GM12878 (cell line): ENCODE data around the gene NSFL1C. TPM values are rescaled to one million over a fixed set of nuclear protein-coding genes. Genes with fewer than 3 reads are reported as not detected.

Source experiments
- ATAC-seq: fragments of 200-7000 bp; cut with Tn5 transposase; 3 replicates; pipeline ENCODE4 v1.9.1; 2020; ENCODE audit warnings: mild to moderate bottlenecking, moderate library complexity
- BruUV-seq: library from RNA; stranded (reverse); fragments of 400-500 nt; replicated peaks from 2 replicates; lab custom pipeline; 2021; lab: Mats Ljungman, UMichigan
- CTCF ChIA-PET: fragments of 300-600 bp; sonication (Branson Sonifier 250); formaldehyde crosslinking; extraction: SDS; loops from one replicate; lab custom pipeline; 2021; ENCODE audit warnings: inconsistent platforms; lab: Yijun Ruan, JAX
- POLR2A ChIA-PET: fragments of 350-600 bp; formaldehyde crosslinking; extraction: SDS; loops from one replicate; lab custom pipeline; 2021; ENCODE audit warnings: inconsistent platforms; lab: Charles Lee
- RAD21 ChIA-PET: fragments of 300-600 bp; sonication (Branson Sonifier 250); formaldehyde crosslinking; loops from one replicate; lab custom pipeline; 2023; ENCODE audit warnings: antibody characterized with exemption; ENCODE audit not compliant: unreplicated experiment; lab: Charles Lee
- SMC1A ChIA-PET: fragments of 300-600 bp; sonication (Branson Sonifier 250); formaldehyde crosslinking; loops from one replicate; lab custom pipeline; 2023; ENCODE audit not compliant: unreplicated experiment, uncharacterized antibody; lab: Charles Lee
- DNase-seq: peaks from one replicate; pipeline ENCODE4 v3.0.0-alpha.2; 2011; ENCODE audit warnings: low read depth, low spot score
- FAIRE-seq: peaks from 3 replicates; lab custom pipeline; 2011; peaks lifted over from hg19 to GRCh38; lab: Jason Lieb, UNC
- H2AFZ ChIP-seq: 2 replicates; pipeline ENCODE4 v1.6.0; 2011; ENCODE audit warnings: low read depth, low read length, control low read depth; ENCODE audit not compliant: control insufficient read depth
- H3K27ac ChIP-seq: 2 replicates; pipeline ENCODE4 v1.5.1; 2011; ENCODE audit warnings: control low read depth; ENCODE audit not compliant: control insufficient read depth, insufficient read depth
- H3K27me3 ChIP-seq, 2 experiments: replicated peaks in 1 of 2; 2 replicates each; pipeline versions ENCODE4 v1.6.0 to v1.6.1; 2011; ENCODE audit warnings: low read length in 1 of 2; ENCODE audit not compliant: control insufficient read depth in 2 of 2, insufficient read depth in 2 of 2
- H3K36me3 ChIP-seq, 2 experiments: 2 replicates each; pipeline ENCODE4 v1.5.1; 2011; ENCODE audit warnings: low read length in 1 of 2; ENCODE audit not compliant: control insufficient read depth in 2 of 2, insufficient read depth in 2 of 2
- H3K4me1 ChIP-seq: 2 replicates; pipeline ENCODE4 v1.6.1; 2011; ENCODE audit warnings: mild to moderate bottlenecking, low read length, moderate library complexity, mixed read lengths; ENCODE audit not compliant: control insufficient read depth, insufficient read depth
- H3K4me2 ChIP-seq: 2 replicates; pipeline ENCODE4 v1.6.0; 2011; ENCODE audit warnings: control low read depth; ENCODE audit not compliant: control insufficient read depth, insufficient read depth
- H3K4me3 ChIP-seq: fragments of 200-600 bp; sonication (generic); 2 replicates; pipeline ENCODE4 v1.5.1; 2016
- H3K79me2 ChIP-seq: 2 replicates; pipeline ENCODE4 v1.6.0; 2011; ENCODE audit warnings: low read length; ENCODE audit not compliant: control insufficient read depth, insufficient read depth
- H3K9ac ChIP-seq: 2 replicates; pipeline ENCODE4 v1.8.0; 2011; ENCODE audit warnings: low read length, control low read depth, mixed read lengths; ENCODE audit not compliant: control insufficient read depth, insufficient read depth
- H3K9me3 ChIP-seq: replicated peaks from 3 replicates; pipeline ENCODE4 v1.5.1; 2011; ENCODE audit warnings: mild to moderate bottlenecking, low read length; ENCODE audit not compliant: control insufficient read depth, insufficient read depth
- H4K20me1 ChIP-seq: 2 replicates; pipeline ENCODE4 v1.6.0; 2011; ENCODE audit not compliant: control insufficient read depth, insufficient read depth
- CREM ChIP-seq: IDR thresholded peaks from 2 replicates; pipeline ENCODE4 v1.6.1; 2014; ENCODE audit warnings: antibody characterized with exemption, low read depth
- NFYB ChIP-seq: IDR thresholded peaks from 2 replicates; pipeline ENCODE4 v1.6.1; 2011; ENCODE audit warnings: low read depth, mild to moderate bottlenecking, low read length, improper control_type of control experiment, moderate library complexity; ENCODE audit not compliant: insufficient read depth
- NRF1 ChIP-seq: conservative IDR thresholded peaks from 2 replicates; pipeline ENCODE4 v1.6.1; 2011; ENCODE audit warnings: mild to moderate bottlenecking, low read depth, low read length, improper control_type of control experiment
- RUNX3 ChIP-seq: IDR thresholded peaks from 2 replicates; pipeline ENCODE4 v1.6.1; 2012; ENCODE audit warnings: low read length, inconsistent platforms
- SUPT20H ChIP-seq: IDR thresholded peaks from 2 replicates; pipeline ENCODE4 v1.6.1; 2011; ENCODE audit warnings: low read depth, mild to moderate bottlenecking, low read length, moderate library complexity, borderline replicate concordance; ENCODE audit not compliant: control insufficient read depth
- SUZ12 ChIP-seq: fragments of 200-600 bp; sonication (generic); IDR thresholded peaks from one replicate; pipeline ENCODE4 v1.6.1; 2018; ENCODE audit warnings: antibody characterized with exemption, mild to moderate bottlenecking; ENCODE audit not compliant: unreplicated experiment
- ZBTB33 ChIP-seq: fragments of 450-650 bp; IDR thresholded peaks from 2 replicates; pipeline ENCODE4 v1.6.1; 2017; ENCODE audit warnings: mild to moderate bottlenecking
- ZZZ3 ChIP-seq: IDR thresholded peaks from 2 replicates; pipeline ENCODE4 v1.6.1; 2011; ENCODE audit warnings: low read depth; ENCODE audit not compliant: control insufficient read depth, insufficient read length
- WGBS: methylation state at CpG from one replicate; pipeline ENCODE4 v1.1.6; 2016; ENCODE audit warnings: low lambda C conversion rate; ENCODE audit not compliant: insufficient replicate concordance, insufficient coverage; ENCODE audit errors: missing lambda C conversion rate; 5-methylcytosine and 5-hydroxymethylcytosine counted together
- in situ Hi-C: fragments of 300-500 bp; cut with MboI; formaldehyde crosslinking; loops from 9 replicates; pipeline ENCODE4 v1.14.3; 2018; ENCODE audit warnings: mixed read lengths
- intact Hi-C: fragments of 100-400 bp; cut with micrococcal nuclease; formaldehyde crosslinking; loops from one replicate; pipeline ENCODE4 v1.14.2; 2022; ENCODE audit not compliant: unreplicated experiment
- polyA plus RNA-seq, 11 experiments: library from polyadenylated mRNA; depleted of rRNA in 4 of 11; unstranded in 6 of 11; stranded (reverse) in 5 of 11; fragments of >200 nt; fragmentation: Nextera tagmentation in 4 of 11; fragmentation: Illumina TruSeq in 1 of 11; extraction: Ambion mirVana in 4 of 11; extraction: Trizol in 1 of 11; gene quantifications; 1 replicate in 1 of 11; 2 replicates in 10 of 11; pipeline versions ENCODE4 v1.2.1 to v1.2.3, GENCODE V29; 2011 to 2016; ENCODE audit warnings: inconsistent platforms in 2 of 11, missing spikeins in 2 of 11, low read depth in 1 of 11
- total RNA-seq, 4 experiments: library from RNA; depleted of rRNA in 3 of 4; stranded (reverse); fragments of >200 nt in 3 of 4; fragmentation: Illumina TruSeq in 1 of 4; extraction: Trizol in 1 of 4; gene quantifications; 2 replicates each; pipeline versions ENCODE4 v1.2.1 to v1.2.3, GENCODE V29; 2013 to 2021
- TF ChIP-seq, protein P1 (sequence below): fragments of 450-650 bp; IDR thresholded peaks from 2 replicates; pipeline ENCODE4 v1.6.1; 2017; ENCODE audit warnings: antibody characterized with exemption, mild to moderate bottlenecking, moderate library complexity
- TF ChIP-seq, protein P2 (sequence below): IDR thresholded peaks from 2 replicates; pipeline ENCODE4 v1.6.1; 2012; ENCODE audit warnings: low read depth, low read length, improper control_type of control experiment

The NSFL1C gene
- total and polyA plus RNA-seq, 10 of the 15 experiments (the other 5 are each of a cell fraction or from before 2014, with no cell fraction given): 21.5 to 100 (median 38.1) TPM

DNA sequence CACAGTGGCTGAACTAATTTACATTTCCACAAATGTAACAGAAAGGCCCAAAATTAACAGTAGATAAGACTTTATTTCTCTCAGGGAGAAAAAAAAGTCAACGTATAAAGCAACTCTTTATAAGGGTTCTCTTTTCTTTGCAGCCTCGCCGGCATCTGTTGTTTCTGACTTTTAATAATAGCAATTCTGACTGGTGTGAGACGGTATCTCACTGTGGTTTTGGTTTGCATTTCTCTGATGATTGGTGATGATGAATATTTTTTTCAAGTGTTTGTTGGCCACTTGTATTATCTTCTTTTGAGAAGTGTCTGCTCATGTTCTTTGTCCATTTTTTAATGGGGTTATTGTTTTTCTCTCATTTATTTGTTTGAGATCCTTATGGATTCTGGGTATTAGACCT is 46.6 kb downstream of the NSFL1C start (continued):
- TF ChIP-seq, protein P1, sequence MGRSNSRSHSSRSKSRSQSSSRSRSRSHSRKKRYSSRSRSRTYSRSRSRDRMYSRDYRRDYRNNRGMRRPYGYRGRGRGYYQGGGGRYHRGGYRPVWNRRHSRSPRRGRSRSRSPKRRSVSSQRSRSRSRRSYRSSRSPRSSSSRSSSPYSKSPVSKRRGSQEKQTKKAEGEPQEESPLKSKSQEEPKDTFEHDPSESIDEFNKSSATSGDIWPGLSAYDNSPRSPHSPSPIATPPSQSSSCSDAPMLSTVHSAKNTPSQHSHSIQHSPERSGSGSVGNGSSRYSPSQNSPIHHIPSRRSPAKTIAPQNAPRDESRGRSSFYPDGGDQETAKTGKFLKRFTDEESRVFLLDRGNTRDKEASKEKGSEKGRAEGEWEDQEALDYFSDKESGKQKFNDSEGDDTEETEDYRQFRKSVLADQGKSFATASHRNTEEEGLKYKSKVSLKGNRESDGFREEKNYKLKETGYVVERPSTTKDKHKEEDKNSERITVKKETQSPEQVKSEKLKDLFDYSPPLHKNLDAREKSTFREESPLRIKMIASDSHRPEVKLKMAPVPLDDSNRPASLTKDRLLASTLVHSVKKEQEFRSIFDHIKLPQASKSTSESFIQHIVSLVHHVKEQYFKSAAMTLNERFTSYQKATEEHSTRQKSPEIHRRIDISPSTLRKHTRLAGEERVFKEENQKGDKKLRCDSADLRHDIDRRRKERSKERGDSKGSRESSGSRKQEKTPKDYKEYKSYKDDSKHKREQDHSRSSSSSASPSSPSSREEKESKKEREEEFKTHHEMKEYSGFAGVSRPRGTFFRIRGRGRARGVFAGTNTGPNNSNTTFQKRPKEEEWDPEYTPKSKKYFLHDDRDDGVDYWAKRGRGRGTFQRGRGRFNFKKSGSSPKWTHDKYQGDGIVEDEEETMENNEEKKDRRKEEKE: no peak
- no peak for TF ChIP-seq NRF1
- no peak for TF ChIP-seq ZZZ3

GRCh38 chr20:1418350-1418749 is 48.3 kb downstream of the NSFL1C start:
- FAIRE-seq (no peak), ATAC-seq (no peak)
- POLR2A ChIA-PET: no interaction called here

More at GRCh38 chr20:1418350-1418749, 48.3 kb downstream of the NSFL1C start:
- RAD21 ChIA-PET: no interaction called here
- CTCF ChIA-PET: no interaction called here
- no peaks in the 10 kb centered on the region for H4K20me1 ChIP-seq
- H3K4me1 ChIP-seq: no peaks in the 10 kb centered on the region
- H2AFZ ChIP-seq: no peak overlapping the region
- H3K27me3 ChIP-seq: peaks cover 0 to 2% of the 10 kb centered on the region in 2 experiments; a peak in 2 of 4 replicates
- TF ChIP-seq NFYB (0 out of 2 replicates have a peak, but pooled peaks have one; percentile 9), RUNX3 (no peak), CREM (no peak), SUZ12 (no peak), SUPT20H (no peak), ZBTB33 (no peak)
- TF ChIP-seq, protein P2, sequence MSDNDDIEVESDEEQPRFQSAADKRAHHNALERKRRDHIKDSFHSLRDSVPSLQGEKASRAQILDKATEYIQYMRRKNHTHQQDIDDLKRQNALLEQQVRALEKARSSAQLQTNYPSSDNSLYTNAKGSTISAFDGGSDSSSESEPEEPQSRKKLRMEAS: no peak
- H3K4me3 ChIP-seq: no peak overlapping the region
- SMC1A ChIA-PET: no interaction called here
- H3K4me2 ChIP-seq: no peak overlapping the region
- no peak for DNase-seq
- H3K9me3 ChIP-seq: no peaks in the 10 kb centered on the region; the same call in 2 of the 3 replicates
- BruUV-seq: no TSS peak
- no peak overlapping the region for H3K9ac ChIP-seq
- no peaks in the 10 kb centered on the region for H3K36me3 ChIP-seq
- 20% methylated on average over 3 of the region's 3 CpGs for WGBS
- in situ Hi-C loops (no loop called here), intact Hi-C loops (no loop called here)
- no peaks in the 10 kb centered on the region for H3K79me2 ChIP-seq
- H3K27ac ChIP-seq: no peak overlapping the region
